HG02571 (cell line): Measurements from ENCODE around the gene FAM9C.

Source experiments
- ATAC-seq: cut with Tn5 transposase; IDR thresholded peaks from one replicate; pipeline ENCODE4 v1.9.1; 2021; ENCODE audit warnings: mild to moderate bottlenecking, moderate library complexity; ENCODE audit not compliant: unreplicated experiment

The FAM9C gene

GRCh38 chrX:13008851-13009250 lies 35.6 kb downstream of the FAM9C start:
- ATAC-seq = no peak

GRCh38 chrX:13008189-13008533 lies 36.3 kb downstream of the FAM9C start:
- ATAC-seq = no peak

GRCh38 chrX:13007519-13008188 lies 36.8 kb downstream of the FAM9C start:
- ATAC-seq = no peak

- peak; percentile 65 for ATAC-seq
Observed at GRCh38 chrX:13005661-13006473, 38.6 kb downstream of the FAM9C start.

- no peak for ATAC-seq
Observed at GRCh38 chrX:13001961-13002671, 42.3 kb downstream of the FAM9C start.

- ATAC-seq = no peak
Observed at GRCh38 chrX:13001097-13001496, 43.3 kb downstream of the FAM9C start.

- peak; percentile 44 for ATAC-seq
Observed at GRCh38 chrX:13000301-13000811, 44.1 kb downstream of the FAM9C start.

GRCh38 chrX:12999422-12999821 lies 45.0 kb downstream of the FAM9C start:
- peak; percentile 40 for ATAC-seq

- no peak for ATAC-seq
Observed at GRCh38 chrX:12997906-12998687, 46.3 kb downstream of the FAM9C start.

- no peak for ATAC-seq
Observed at GRCh38 chrX:12996934-12997435, 47.4 kb downstream of the FAM9C start.

GRCh38 chrX:12994321-12994720 lies 50.1 kb downstream of the FAM9C start:
- no peak for ATAC-seq

- ATAC-seq = no peak
Observed at GRCh38 chrX:12993826-12994225, 50.6 kb downstream of the FAM9C start.

GRCh38 chrX:12992544-12993118 lies 51.8 kb downstream of the FAM9C start:
- ATAC-seq = no peak

- no peak for ATAC-seq
Observed at GRCh38 chrX:12991575-12991974, 52.8 kb downstream of the FAM9C start.

- ATAC-seq = no peak
Observed at GRCh38 chrX:12989461-12989860, 55.0 kb downstream of the FAM9C start.

- no peak for ATAC-seq
Observed at GRCh38 chrX:12988797-12989196, 55.6 kb downstream of the FAM9C start.

GRCh38 chrX:12987900-12988594 lies 56.4 kb downstream of the FAM9C start:
- no peak for ATAC-seq

- ATAC-seq = no peak
Observed at GRCh38 chrX:12987340-12987739, 57.1 kb downstream of the FAM9C start.

GRCh38 chrX:12986886-12987285 lies 57.5 kb downstream of the FAM9C start:
- ATAC-seq = no peak
